BJ (cell line): Measurements from ENCODE around the gene IGF2BP1. TPM values are rescaled to one million over a fixed set of nuclear protein-coding genes. Genes with fewer than 3 reads are reported as not detected.
A peak's percentile ranks its signal among the peaks of the same experiment; 100 is the strongest.
"Not testable (repeated sequence)": the region's sequence is repeated elsewhere in the genome, so short reads cannot be mapped to it uniquely, and the experiment has no call there.

Source experiments
- CTCF ChIA-PET: fragments of 350-600 bp; formaldehyde crosslinking; extraction: SDS; loops from one replicate; lab custom pipeline; 2021; ENCODE audit warnings: antibody characterized with exemption, inconsistent platforms; lab: Yijun Ruan, JAX
- POLR2A ChIA-PET: fragments of 300-600 bp; sonication (Branson Sonifier 250); formaldehyde crosslinking; extraction: SDS; loops from one replicate; lab custom pipeline; 2021; ENCODE audit warnings: antibody characterized with exemption; lab: Charles Lee
- DNase-seq: peaks from one replicate; pipeline ENCODE4 v3.0.0-alpha.2; 2011; ENCODE audit warnings: low read depth
- H3K27me3 ChIP-seq: 2 replicates; pipeline ENCODE4 v1.6.0; 2011; ENCODE audit warnings: low read length; ENCODE audit not compliant: control insufficient read depth, insufficient read depth
- H3K36me3 ChIP-seq: 2 replicates; pipeline ENCODE4 v1.5.1; 2011; ENCODE audit warnings: low read length; ENCODE audit not compliant: control insufficient read depth, insufficient read depth
- H3K4me3 ChIP-seq: 2 replicates; pipeline ENCODE4 v1.5.1; 2011; ENCODE audit warnings: low read depth, mild to moderate bottlenecking, control low read depth, low read length
- CTCF ChIP-seq: IDR thresholded peaks from 2 replicates; pipeline ENCODE4 v1.5.1; 2011; ENCODE audit warnings: low read depth, mild to moderate bottlenecking, control low read depth, inconsistent platforms, low read length, moderate library complexity; ENCODE audit not compliant: insufficient read depth
- polyA plus RNA-seq: library from polyadenylated mRNA; depleted of rRNA; stranded (reverse); fragments of >200 nt; gene quantifications from 2 replicates; pipeline ENCODE4 v1.2.3, GENCODE V29; 2011

The IGF2BP1 gene
- polyA plus RNA-seq, 1 experiment: 5.3 TPM

- POLR2A ChIA-PET: no interaction called here
- no peak for DNase-seq
- TF ChIP-seq CTCF: no peak
- H3K27me3 ChIP-seq: no peaks in the 10 kb centered on the region
- peaks cover 2% of the 10 kb centered on the region; the same call in 1 of the 2 replicates for H3K36me3 ChIP-seq
- CTCF ChIA-PET: interaction anchor here (0.6 to 1.6 kb wide), 4 partner anchors 8 to 27 kb away, joined by 3 to 5 read pairs (median 4); no protein-coding TSS in a partner anchor
- H3K4me3 ChIP-seq: no peak overlapping the region
These were observed 27.3 kb downstream of the IGF2BP1 start for GRCh38 chr17:49024523-49024922.

GRCh38 chr17:49026447-49026846 lies 29.3 kb downstream of the IGF2BP1 start:
- DNase-seq, H3K36me3 ChIP-seq, H3K4me3 ChIP-seq, H3K27me3 ChIP-seq, POLR2A ChIA-PET: not testable (repeated sequence)
- CTCF ChIA-PET: interaction anchor here (7.9 kb wide), 1 partner anchor 72 kb away, joined by 93 read pairs; no protein-coding TSS in a partner anchor

GRCh38 chr17:49028271-49028670 lies 31.1 kb downstream of the IGF2BP1 start:
- Histone ChIP-seq H3K27me3 (no peaks in the 10 kb centered on the region), H3K36me3 (peaks cover 3% of the 10 kb centered on the region), H3K4me3 (no peak overlapping the region)
- no peak for DNase-seq
- ChIA-PET CTCF (interaction anchor here (5.7 to 7.9 kb wide), 2 partner anchors 29 to 74 kb away, joined by 30 to 93 read pairs; no protein-coding TSS in a partner anchor), POLR2A (no interaction called here)
- no peak for TF ChIP-seq CTCF

GRCh38 chr17:49029801-49030200 lies 32.6 kb downstream of the IGF2BP1 start:
- DNase-seq: no peak

GRCh38 chr17:49031965-49032928 lies 35.1 kb downstream of the IGF2BP1 start:
- Histone ChIP-seq H3K27me3 (no peaks in the 10 kb centered on the region), H3K4me3 (no peak overlapping the region), H3K36me3 (peaks cover 3% of the 10 kb centered on the region)
- ChIA-PET CTCF (interaction anchor here (0.7 to 7.9 kb wide), 49 partner anchors 8 to 360 kb away, joined by 3 to 93 read pairs (median 6); partner anchors contain the start of genes ATP5MC1, GIP, SNF8 and UBE2Z), POLR2A (no interaction called here)
- no peak for DNase-seq
- peak; percentile 79 for TF ChIP-seq CTCF

More at GRCh38 chr17:49029801-49030200, 32.6 kb downstream of the IGF2BP1 start:
- POLR2A ChIA-PET: interaction anchor here (0.6 kb wide), 1 partner anchor 69 kb away, joined by 10 read pairs; no protein-coding TSS in a partner anchor
- no peak overlapping the region for H3K4me3 ChIP-seq
- no peak for TF ChIP-seq CTCF
- peaks cover 3% of the 10 kb centered on the region for H3K36me3 ChIP-seq
- no peaks in the 10 kb centered on the region for H3K27me3 ChIP-seq
- CTCF ChIA-PET: interaction anchor here (0.6 to 7.9 kb wide), 7 partner anchors 31 to 351 kb away, joined by 3 to 93 read pairs (median 4); partner anchors contain the start of gene SNF8
